Sigmoid colon (tissue), 3 donors: ENCODE results near the gene CMTM2.

Experiments used
- POLR2A ChIP-seq, 2 donors: fragments of 450-650 bp; IDR thresholded peaks; one replicate each; pipeline ENCODE4 v1.6.1; 2016; ENCODE audit warnings: antibody characterized with exemption in 2 of 2, mild to moderate bottlenecking in 2 of 2, moderate library complexity in 2 of 2
- TF ChIP-seq, protein P1 (sequence below), 4 experiments: fragments of 450-650 bp in 3 of 4; fragments of 200-600 bp in 1 of 4; IDR thresholded peaks; one replicate each; pipeline ENCODE4 v1.5.1; 2016 to 2019; ENCODE audit warnings: antibody characterized with exemption in 4 of 4, mild to moderate bottlenecking in 3 of 4, moderate library complexity in 2 of 4

DNA sequence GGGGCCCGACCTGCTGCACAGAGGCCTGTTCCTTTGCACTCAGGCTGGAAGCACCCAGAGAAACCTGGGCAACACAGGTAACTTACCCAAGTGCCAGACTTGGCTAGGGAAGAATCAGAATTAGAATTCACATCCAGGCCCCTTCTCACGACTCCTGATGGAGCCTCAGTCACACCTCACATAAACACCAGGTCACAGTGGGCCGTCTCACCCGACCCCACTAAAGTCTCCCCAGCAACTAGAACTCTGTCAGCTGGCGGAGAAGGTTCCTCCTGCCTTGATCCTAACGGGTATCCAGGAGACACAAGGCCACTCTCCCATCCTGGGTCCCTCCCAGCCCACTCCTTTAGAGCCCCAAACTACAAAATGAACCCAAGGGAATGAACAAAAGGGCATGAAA lies 35.7 kb upstream of the CMTM2 start:
- TF ChIP-seq, protein P1, sequence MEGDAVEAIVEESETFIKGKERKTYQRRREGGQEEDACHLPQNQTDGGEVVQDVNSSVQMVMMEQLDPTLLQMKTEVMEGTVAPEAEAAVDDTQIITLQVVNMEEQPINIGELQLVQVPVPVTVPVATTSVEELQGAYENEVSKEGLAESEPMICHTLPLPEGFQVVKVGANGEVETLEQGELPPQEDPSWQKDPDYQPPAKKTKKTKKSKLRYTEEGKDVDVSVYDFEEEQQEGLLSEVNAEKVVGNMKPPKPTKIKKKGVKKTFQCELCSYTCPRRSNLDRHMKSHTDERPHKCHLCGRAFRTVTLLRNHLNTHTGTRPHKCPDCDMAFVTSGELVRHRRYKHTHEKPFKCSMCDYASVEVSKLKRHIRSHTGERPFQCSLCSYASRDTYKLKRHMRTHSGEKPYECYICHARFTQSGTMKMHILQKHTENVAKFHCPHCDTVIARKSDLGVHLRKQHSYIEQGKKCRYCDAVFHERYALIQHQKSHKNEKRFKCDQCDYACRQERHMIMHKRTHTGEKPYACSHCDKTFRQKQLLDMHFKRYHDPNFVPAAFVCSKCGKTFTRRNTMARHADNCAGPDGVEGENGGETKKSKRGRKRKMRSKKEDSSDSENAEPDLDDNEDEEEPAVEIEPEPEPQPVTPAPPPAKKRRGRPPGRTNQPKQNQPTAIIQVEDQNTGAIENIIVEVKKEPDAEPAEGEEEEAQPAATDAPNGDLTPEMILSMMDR (IDR thresholded peaks at IDR 0.05) = no peak
- TF ChIP-seq POLR2A (IDR thresholded peaks at IDR 0.05) = no peak
